Glutamatergic neuron (in vitro differentiated cells): Measurements from ENCODE around the gene HGS. TPM values are rescaled to one million over a fixed set of nuclear protein-coding genes. Genes with fewer than 3 reads are reported as not detected.

Experiments used
- DNase-seq: peaks from one replicate; pipeline ENCODE4 v3.0.0; 2022
- H3K27ac Mint-ChIP-seq: one replicate; pipeline ENCODE4 v1.8.0; 2020; ENCODE audit warnings: mild to moderate bottlenecking, mixed read lengths, inconsistent platforms; ENCODE audit not compliant: unreplicated experiment
- H3K27me3 Mint-ChIP-seq: one replicate; pipeline ENCODE4 v1.8.0; 2020; ENCODE audit warnings: mild to moderate bottlenecking, moderate library complexity, mixed read lengths, inconsistent platforms; ENCODE audit not compliant: unreplicated experiment
- H3K36me3 Mint-ChIP-seq: one replicate; pipeline ENCODE4 v1.8.0; 2020; ENCODE audit warnings: mild to moderate bottlenecking, mixed read lengths, inconsistent platforms; ENCODE audit not compliant: unreplicated experiment
- H3K4me1 Mint-ChIP-seq: one replicate; pipeline ENCODE4 v1.8.0; 2020; ENCODE audit warnings: mild to moderate bottlenecking, low read depth, mixed read lengths, inconsistent platforms; ENCODE audit not compliant: unreplicated experiment
- H3K4me3 Mint-ChIP-seq: one replicate; pipeline ENCODE4 v1.8.0; 2020; ENCODE audit warnings: mild to moderate bottlenecking, mixed read lengths, inconsistent platforms; ENCODE audit not compliant: unreplicated experiment
- H3K9me3 Mint-ChIP-seq: one replicate; pipeline ENCODE4 v1.8.0; 2020; ENCODE audit warnings: mild to moderate bottlenecking, moderate library complexity, mixed read lengths, inconsistent platforms; ENCODE audit not compliant: unreplicated experiment
- total RNA-seq: library from RNA; stranded (reverse); fragmentation: NEBNext Ultra II Directional; extraction: Animal tissue kit (Norgen Biotek cat#: 25700); gene quantifications from one replicate; pipeline ENCODE4 v1.2.1, GENCODE V29; 2021; ENCODE audit not compliant: unreplicated experiment
- TF ChIP-seq, protein P1 (sequence below): fragments of 200-600 bp; sonication (generic); IDR thresholded peaks from one replicate; pipeline ENCODE4 v1.5.0; 2021; ENCODE audit not compliant: partially characterized antibody, unreplicated experiment

Gene HGS
- total RNA-seq, 1 donor from 2014 or later, result 167 TPM

DNA sequence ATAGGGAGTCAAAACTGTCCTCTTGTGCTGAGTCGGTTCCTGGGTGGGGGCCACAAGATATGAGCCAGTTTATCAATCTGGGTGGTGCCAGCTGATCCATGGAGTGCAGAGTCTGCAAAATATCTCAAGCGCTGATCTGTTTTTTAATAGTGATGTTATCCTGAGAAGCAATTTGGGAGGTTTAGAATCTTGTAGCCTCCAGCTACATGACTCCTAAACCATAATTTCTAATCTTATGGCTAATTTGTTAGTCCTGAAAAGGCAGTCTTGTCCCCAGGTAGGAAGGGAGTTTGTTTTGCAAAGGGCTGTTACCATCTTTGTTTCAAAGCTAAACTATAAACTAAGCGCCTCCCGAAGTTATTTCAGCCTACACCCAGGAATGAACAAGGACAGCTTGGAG, 45.1 kb upstream of the HGS start:
- Mint-ChIP-seq H3K27ac (no peak overlapping the region), H3K27me3 (peaks cover 4% of the 10 kb centered on the region), H3K4me1 (peaks cover 2% of the 10 kb centered on the region), H3K9me3 (peaks cover 2% of the 10 kb centered on the region), H3K4me3 (peak overlapping the region; percentile 8), H3K36me3 (no peaks in the 10 kb centered on the region)
- no peak for DNase-seq
- TF ChIP-seq, protein P1, sequence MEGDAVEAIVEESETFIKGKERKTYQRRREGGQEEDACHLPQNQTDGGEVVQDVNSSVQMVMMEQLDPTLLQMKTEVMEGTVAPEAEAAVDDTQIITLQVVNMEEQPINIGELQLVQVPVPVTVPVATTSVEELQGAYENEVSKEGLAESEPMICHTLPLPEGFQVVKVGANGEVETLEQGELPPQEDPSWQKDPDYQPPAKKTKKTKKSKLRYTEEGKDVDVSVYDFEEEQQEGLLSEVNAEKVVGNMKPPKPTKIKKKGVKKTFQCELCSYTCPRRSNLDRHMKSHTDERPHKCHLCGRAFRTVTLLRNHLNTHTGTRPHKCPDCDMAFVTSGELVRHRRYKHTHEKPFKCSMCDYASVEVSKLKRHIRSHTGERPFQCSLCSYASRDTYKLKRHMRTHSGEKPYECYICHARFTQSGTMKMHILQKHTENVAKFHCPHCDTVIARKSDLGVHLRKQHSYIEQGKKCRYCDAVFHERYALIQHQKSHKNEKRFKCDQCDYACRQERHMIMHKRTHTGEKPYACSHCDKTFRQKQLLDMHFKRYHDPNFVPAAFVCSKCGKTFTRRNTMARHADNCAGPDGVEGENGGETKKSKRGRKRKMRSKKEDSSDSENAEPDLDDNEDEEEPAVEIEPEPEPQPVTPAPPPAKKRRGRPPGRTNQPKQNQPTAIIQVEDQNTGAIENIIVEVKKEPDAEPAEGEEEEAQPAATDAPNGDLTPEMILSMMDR, result no peak

DNA sequence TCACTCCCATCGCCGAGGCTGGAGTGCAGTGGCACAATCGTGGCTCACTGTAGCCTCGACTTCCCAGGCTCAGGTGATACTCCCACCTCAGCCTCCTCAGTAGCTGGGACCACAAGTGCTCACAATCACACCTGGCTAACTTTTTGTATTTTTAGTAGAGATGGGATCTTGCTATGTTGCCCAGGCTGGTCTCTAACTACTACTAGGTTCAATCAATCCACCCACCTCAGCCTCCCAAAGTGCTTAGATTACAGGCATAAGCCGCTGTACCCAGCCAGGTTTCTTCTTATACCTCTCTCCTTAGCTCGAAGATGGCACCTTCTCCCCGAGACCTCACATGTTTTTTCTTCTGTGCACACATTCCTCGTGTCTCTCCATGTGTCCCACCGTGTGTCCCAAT, 43.8 kb upstream of the HGS start:
- H3K9me3 Mint-ChIP-seq, result peaks cover 2% of the 10 kb centered on the region
- TF ChIP-seq, protein P1, result no peak
- H3K36me3 Mint-ChIP-seq, result no peaks in the 10 kb centered on the region
- H3K4me3 Mint-ChIP-seq, result no peak overlapping the region
- H3K27me3 Mint-ChIP-seq, result peaks cover 4% of the 10 kb centered on the region
- no peak for DNase-seq
- peaks cover 2% of the 10 kb centered on the region for H3K4me1 Mint-ChIP-seq
- H3K27ac Mint-ChIP-seq, result no peak overlapping the region

DNA sequence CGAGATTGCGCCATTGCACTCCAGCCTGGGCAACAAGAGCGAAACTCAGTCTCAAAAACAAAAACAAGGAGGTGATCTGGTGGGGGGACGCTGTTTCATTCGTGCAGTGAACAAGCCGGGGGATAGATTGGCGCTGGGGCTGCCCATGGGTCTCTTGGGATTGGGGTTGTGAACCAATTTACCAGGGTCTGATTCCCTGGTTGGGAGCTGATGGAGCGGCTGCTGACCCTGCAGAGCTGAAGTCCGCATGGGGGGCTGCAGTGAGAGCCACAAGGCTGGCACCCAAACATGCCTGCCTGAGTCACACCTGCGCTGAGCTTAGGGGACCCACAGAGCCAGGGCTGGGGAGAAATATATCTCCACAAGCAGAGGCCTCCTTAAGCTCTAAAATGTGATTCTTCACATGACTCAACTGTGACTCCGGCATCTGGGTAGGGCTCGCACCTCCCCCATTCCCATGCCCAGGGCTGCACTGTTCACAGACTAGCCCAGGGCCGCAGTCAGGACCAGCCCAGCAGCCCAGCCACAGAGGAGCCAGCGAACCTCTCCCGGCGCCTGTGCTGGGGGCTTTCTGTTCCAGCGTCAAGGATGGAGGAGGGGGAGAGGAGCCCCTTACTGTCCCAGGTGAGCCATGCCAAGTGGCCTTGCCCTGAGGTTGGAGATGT, 41.9 kb upstream of the HGS start:
- Mint-ChIP-seq H3K36me3 (no peaks in the 10 kb centered on the region), H3K27me3 (peaks cover 8% of the 10 kb centered on the region), H3K9me3 (no peaks in the 10 kb centered on the region), H3K27ac (no peak overlapping the region), H3K4me3 (no peak overlapping the region), H3K4me1 (no peaks in the 10 kb centered on the region)
- TF ChIP-seq, protein P1, result no peak
- no peak for DNase-seq

DNA sequence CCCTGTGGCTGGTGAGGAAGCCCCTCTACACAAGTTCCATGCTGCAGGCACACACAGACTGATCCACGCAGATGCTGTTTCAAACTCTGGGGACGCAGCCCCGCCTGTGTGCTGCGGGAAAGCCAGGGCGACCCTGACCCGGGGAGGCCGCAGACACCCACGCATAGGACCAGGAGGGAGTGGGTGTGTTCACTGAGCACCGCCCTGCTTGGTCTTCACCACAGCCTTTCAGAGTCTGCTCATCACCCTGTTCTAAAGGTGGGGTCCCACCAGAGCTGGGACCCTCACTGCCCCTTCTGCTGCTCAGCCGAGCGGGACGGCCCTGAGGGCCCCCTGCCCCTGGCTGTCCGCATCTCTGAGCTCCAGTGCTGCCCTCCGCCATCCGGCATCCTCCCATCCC, 39.3 kb upstream of the HGS start:
- H3K4me3 Mint-ChIP-seq, result no peak overlapping the region
- TF ChIP-seq, protein P1, result no peak
- no peaks in the 10 kb centered on the region for H3K36me3 Mint-ChIP-seq
- peaks cover 15% of the 10 kb centered on the region for H3K27me3 Mint-ChIP-seq
- H3K27ac Mint-ChIP-seq, result no peak overlapping the region
- DNase-seq, result no peak
- H3K4me1 Mint-ChIP-seq, result no peaks in the 10 kb centered on the region
- peaks cover 2% of the 10 kb centered on the region for H3K9me3 Mint-ChIP-seq
